ENCODE results near the gene KLHDC7A.

Gene KLHDC7A

GRCh38 chr1:18466676-18467075 lies 14.1 kb upstream of the KLHDC7A start:
- no peak for TF ChIP-seq ELF4 (IDR thresholded peaks at IDR 0.05)
- no peak for TF ChIP-seq BHLHE40 (IDR thresholded peaks at IDR 0.05; ENCODE audit: borderline replicate concordance)
- no peak for DNase-seq (ENCODE audit: extremely low spot score)
- POLR2A ChIA-PET, result no interaction called here
- CTCF ChIA-PET, result interaction anchor here (1.5 kb wide), 1 partner anchor 115 kb away, joined by 4 read pairs; no protein-coding TSS in a partner anchor

- CTCF ChIA-PET, result interaction anchor here (0.7 kb wide), 1 partner anchor 247 kb away, joined by 3 read pairs; no protein-coding TSS in a partner anchor
- POLR2A ChIA-PET, result no interaction called here
- no peak for DNase-seq (ENCODE audit: extremely low spot score)
- TF ChIP-seq NFRKB (IDR thresholded peaks at IDR 0.05) (no peak), FOXM1 (IDR thresholded peaks at IDR 0.05; ENCODE audit: borderline replicate concordance) (no peak), BHLHE40 (IDR thresholded peaks at IDR 0.05; ENCODE audit: borderline replicate concordance) (no peak), FOXK2 (IDR thresholded peaks at IDR 0.05) (no peak), SUZ12 (IDR thresholded peaks at IDR 0.05) (no peak), SP1 (IDR thresholded peaks at IDR 0.05) (no peak), ARNT (IDR thresholded peaks at IDR 0.05) (no peak), ZNF384 (IDR thresholded peaks at IDR 0.05) (no peak), HDGF (IDR thresholded peaks at IDR 0.05; ENCODE audit: borderline replicate concordance) (no peak), TARDBP (IDR thresholded peaks at IDR 0.05) (no peak), FOXA1 (IDR thresholded peaks at IDR 0.05) (no peak), ELF4 (IDR thresholded peaks at IDR 0.05) (no peak), CTBP1 (IDR thresholded peaks at IDR 0.05; ENCODE audit: borderline replicate concordance) (no peak), L3MBTL2 (conservative IDR thresholded peaks at IDR 0.05) (no peak), LEF1 (IDR thresholded peaks at IDR 0.05; ENCODE audit: borderline replicate concordance) (no peak)
- TF ChIP-seq, protein P1, sequence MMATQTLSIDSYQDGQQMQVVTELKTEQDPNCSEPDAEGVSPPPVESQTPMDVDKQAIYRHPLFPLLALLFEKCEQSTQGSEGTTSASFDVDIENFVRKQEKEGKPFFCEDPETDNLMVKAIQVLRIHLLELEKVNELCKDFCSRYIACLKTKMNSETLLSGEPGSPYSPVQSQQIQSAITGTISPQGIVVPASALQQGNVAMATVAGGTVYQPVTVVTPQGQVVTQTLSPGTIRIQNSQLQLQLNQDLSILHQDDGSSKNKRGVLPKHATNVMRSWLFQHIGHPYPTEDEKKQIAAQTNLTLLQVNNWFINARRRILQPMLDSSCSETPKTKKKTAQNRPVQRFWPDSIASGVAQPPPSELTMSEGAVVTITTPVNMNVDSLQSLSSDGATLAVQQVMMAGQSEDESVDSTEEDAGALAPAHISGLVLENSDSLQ (IDR thresholded peaks at IDR 0.05), result no peak
These were observed 12.2 kb upstream of the KLHDC7A start for GRCh38 chr1:18468570-18468969.

DNA sequence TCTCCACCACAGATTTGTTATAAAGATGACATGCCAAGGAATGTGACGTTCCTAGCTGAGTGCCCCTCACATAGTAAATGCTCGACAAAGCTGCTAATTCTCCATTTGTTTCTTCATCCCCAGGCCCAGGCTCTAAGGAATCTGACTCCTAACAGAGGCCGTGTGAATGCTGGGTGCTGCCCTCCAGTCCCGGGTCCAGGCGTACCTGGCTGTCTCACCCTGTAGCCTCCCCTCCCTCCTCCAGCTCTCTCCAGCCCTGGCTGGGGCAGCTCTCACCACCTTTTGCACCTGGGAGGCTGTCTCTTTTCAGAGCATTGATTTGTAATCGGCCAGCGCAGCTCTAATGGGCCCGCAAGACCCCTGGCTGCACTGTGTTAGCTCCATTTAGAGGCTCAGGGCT lies 11.2 kb upstream of the KLHDC7A start:
- DNase-seq (ENCODE audit: extremely low spot score), result no peak
- TF ChIP-seq LEF1 (IDR thresholded peaks at IDR 0.05; ENCODE audit: borderline replicate concordance) (no peak), ZNF384 (IDR thresholded peaks at IDR 0.05) (no peak), BHLHE40 (IDR thresholded peaks at IDR 0.05; ENCODE audit: borderline replicate concordance) (no peak), FOXK2 (IDR thresholded peaks at IDR 0.05) (no peak), FOXM1 (IDR thresholded peaks at IDR 0.05; ENCODE audit: borderline replicate concordance) (no peak), L3MBTL2 (conservative IDR thresholded peaks at IDR 0.05) (no peak), ARNT (IDR thresholded peaks at IDR 0.05) (no peak), TARDBP (IDR thresholded peaks at IDR 0.05) (no peak), FOXA1 (IDR thresholded peaks at IDR 0.05) (no peak), SP1 (IDR thresholded peaks at IDR 0.05) (no peak), HDGF (IDR thresholded peaks at IDR 0.05; ENCODE audit: borderline replicate concordance) (no peak), NFRKB (IDR thresholded peaks at IDR 0.05) (no peak), ELF4 (IDR thresholded peaks at IDR 0.05) (no peak), CTBP1 (IDR thresholded peaks at IDR 0.05; ENCODE audit: borderline replicate concordance) (no peak), SUZ12 (IDR thresholded peaks at IDR 0.05) (no peak)
- TF ChIP-seq, protein P1 (IDR thresholded peaks at IDR 0.05), result no peak
- ChIA-PET CTCF (no interaction called here), POLR2A (no interaction called here)

GRCh38 chr1:18470671-18471355 lies 9.9 kb upstream of the KLHDC7A start:
- no peak for DNase-seq (ENCODE audit: extremely low spot score)
- POLR2A ChIA-PET, result no interaction called here
- CTCF ChIA-PET, result no interaction called here
- no peak for TF ChIP-seq ARNT (IDR thresholded peaks at IDR 0.05)
- no peak for TF ChIP-seq SP1 (IDR thresholded peaks at IDR 0.05)
- TF ChIP-seq, protein P1 (IDR thresholded peaks at IDR 0.05), result no peak
- TF ChIP-seq LEF1 (IDR thresholded peaks at IDR 0.05; ENCODE audit: borderline replicate concordance), result no peak
- TF ChIP-seq FOXK2 (IDR thresholded peaks at IDR 0.05), result no peak
- TF ChIP-seq SUZ12 (IDR thresholded peaks at IDR 0.05), result no peak
- no peak for TF ChIP-seq L3MBTL2 (conservative IDR thresholded peaks at IDR 0.05)
- TF ChIP-seq FOXA1 (IDR thresholded peaks at IDR 0.05), result no peak
- TF ChIP-seq ZNF384 (IDR thresholded peaks at IDR 0.05), result no peak
- no peak for TF ChIP-seq ELF4 (IDR thresholded peaks at IDR 0.05)
- TF ChIP-seq HDGF (IDR thresholded peaks at IDR 0.05; ENCODE audit: borderline replicate concordance), result no peak
- no peak for TF ChIP-seq NFRKB (IDR thresholded peaks at IDR 0.05)
- TF ChIP-seq BHLHE40 (IDR thresholded peaks at IDR 0.05; ENCODE audit: borderline replicate concordance), result no peak
- no peak for TF ChIP-seq FOXM1 (IDR thresholded peaks at IDR 0.05; ENCODE audit: borderline replicate concordance)
- no peak for TF ChIP-seq CTBP1 (IDR thresholded peaks at IDR 0.05; ENCODE audit: borderline replicate concordance)
- no peak for TF ChIP-seq TARDBP (IDR thresholded peaks at IDR 0.05)

DNA sequence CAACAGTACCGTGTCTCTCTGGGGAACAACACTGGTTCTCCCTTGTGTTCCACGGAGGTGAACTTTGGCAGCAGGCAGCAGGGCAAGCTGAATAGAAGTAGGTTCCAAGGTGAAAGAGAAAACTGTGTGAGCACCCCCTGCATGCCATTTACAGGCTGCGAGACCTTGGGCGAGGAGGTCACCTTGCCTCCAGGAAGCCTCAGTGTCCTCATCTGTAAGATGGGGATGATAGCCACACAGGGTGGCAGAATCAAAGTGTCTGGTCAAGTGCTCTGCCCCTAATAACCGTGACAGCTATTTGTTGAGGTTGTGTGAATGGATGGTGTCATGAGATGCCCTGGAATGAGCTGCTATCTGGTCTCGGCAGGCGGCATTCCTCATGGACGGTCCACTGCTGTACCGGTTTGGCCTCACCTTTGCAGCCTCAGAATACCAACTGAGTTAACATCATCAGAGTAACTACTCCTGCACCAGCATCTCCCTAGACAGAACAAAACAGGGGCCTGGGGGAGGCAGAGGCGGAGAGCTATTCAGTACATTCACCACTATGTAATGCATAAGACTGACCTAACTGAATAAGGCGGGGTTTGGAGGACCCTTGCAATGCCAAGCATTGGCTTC lies 7.4 kb upstream of the KLHDC7A start:
- no peak for DNase-seq (ENCODE audit: extremely low spot score)
- POLR2A ChIA-PET, result no interaction called here
- CTCF ChIA-PET, result interaction anchor here (1.5 kb wide), 1 partner anchor 17 kb away, joined by 4 read pairs; no protein-coding TSS in a partner anchor
- TF ChIP-seq ELF4 (IDR thresholded peaks at IDR 0.05), result no peak
- TF ChIP-seq FOXK2 (IDR thresholded peaks at IDR 0.05), result no peak
- no peak for TF ChIP-seq SUZ12 (IDR thresholded peaks at IDR 0.05)
- TF ChIP-seq, protein P1 (IDR thresholded peaks at IDR 0.05), result no peak
- TF ChIP-seq FOXM1 (IDR thresholded peaks at IDR 0.05; ENCODE audit: borderline replicate concordance), result no peak
